EH (cell line): ENCODE measurements around the gene MLLT11.
A peak's percentile ranks its signal among the peaks of the same experiment; 100 is the strongest.

Source experiments
- DNase-seq: peaks from one replicate; pipeline ENCODE4 v3.0.0-alpha.2; 2015; ENCODE audit warnings: low read depth

MLLT11 gene, protein sequence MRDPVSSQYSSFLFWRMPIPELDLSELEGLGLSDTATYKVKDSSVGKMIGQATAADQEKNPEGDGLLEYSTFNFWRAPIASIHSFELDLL

GRCh38 chr1:151060007-151060656, at the start of gene MLLT11:
Gene MLLT11, plus strand, starts transcription at chr1:151060397. Its CDS starts 6,828 bp downstream, at chr1:151067225.
- DNase-seq = peak; percentile 62

GRCh38 chr1:151011154-151011850, 48.9 kb upstream of the MLLT11 start:
- no peak for DNase-seq

DNA sequence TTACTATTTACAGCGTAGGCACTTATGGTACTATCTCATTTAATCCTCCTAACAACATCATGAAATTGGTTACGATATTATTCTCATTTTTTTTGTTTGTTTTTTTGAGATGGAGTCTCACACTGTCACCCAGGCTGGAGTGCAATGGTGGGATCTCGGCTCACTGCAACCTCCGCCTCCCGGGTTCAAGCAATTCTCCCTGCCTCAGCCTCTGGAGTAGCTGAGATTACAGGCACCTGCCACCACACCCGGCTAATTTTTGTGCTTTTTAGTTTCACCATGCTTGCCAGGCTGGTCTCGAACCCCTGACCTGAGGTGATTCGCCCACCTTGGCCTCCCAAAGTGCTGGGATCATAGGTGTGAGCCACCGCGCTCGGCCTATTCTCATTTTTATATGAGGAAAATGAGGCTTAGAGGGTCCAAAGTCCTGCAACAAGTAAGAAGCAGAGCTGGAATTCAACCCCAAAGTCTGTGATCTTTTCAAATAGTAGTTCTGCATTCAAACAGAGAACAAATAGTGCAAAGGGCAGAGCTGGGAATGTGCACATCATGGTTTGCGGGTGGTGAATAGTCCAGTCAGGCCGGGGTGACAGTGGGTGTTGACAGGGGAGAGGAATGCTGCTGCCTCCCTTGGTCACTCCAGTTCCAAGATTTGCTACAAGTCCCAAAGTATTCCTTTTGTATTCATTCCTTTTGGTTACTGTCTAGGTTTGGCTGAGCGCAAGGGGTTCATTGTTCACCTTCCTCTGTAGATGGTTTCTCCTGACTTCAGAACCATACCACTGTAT, 47.3 kb upstream of the MLLT11 start:
- DNase-seq = no peak

GRCh38 chr1:151013518-151013917, 46.7 kb upstream of the MLLT11 start:
- DNase-seq = no peak

DNA sequence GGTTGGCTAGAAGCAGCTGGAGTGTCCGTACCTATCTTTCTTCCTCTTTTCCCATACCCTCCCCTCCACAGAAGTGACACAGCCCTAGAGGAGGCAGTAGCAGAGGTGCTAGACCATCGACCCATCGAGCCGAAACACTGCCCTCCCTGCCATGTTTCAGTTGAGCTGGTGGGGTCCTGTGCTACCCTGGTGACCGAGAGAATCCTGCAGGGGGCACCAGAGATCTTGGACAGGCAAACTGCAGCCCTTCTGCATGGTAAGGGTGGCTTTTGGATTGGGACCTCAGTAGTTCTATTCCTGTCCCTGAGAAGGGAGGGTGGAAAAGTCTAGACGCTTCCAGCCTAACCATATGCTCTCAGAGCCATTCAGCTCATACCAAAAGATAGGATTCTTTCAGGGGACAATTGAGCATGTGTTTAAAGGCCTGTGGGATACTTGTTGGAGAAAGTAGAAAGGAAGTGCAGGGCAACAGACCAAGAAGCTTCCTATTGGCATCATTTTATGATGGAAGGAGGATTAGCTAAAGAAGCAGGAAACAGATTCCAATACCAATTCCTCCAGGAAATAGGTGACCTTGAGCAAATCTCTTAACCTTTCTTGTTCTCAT, 35.6 kb upstream of the MLLT11 start:
- DNase-seq = peak; percentile 72

GRCh38 chr1:151026460-151026859, 33.7 kb upstream of the MLLT11 start:
- DNase-seq = no peak

DNA sequence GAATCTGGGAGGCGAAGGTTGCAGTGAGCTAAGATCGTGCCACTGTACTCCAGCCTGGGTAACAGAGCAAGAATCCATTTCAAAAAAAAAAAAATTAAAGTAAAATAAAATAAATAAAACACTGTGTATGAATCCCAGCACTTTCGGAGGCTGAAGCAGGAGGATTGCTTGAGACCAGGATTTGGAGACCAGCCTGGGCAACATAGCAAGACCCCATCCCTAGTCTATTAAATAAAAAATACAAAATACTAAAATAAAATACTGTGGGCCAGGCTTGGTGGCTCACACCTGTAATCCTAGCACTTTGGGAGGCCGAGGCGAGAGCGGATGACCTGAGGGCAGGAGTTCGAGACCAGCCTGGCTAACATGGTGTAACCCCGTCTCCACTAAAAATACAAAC, 28.0 kb upstream of the MLLT11 start:
- DNase-seq = no peak

DNA sequence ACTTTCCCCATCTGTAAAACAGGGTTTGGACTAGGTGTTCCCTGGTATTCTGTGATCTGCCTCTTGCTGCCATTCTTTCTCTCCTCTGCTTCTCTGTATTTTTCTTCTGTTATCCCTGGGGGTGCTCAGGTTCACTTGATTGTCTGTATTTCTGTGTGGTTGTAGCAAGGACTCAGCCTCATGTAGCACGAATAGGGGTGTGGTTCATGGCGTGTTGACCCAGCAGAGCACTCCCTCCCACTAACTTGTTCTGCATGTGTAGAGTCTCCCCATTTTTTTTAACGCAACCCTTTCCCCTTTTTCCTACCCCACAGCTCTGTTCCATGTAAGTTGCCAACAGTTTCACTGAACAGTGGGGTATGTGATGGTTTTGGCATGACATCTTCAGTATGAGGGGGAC, 25.0 kb upstream of the MLLT11 start:
- no peak for DNase-seq

DNA sequence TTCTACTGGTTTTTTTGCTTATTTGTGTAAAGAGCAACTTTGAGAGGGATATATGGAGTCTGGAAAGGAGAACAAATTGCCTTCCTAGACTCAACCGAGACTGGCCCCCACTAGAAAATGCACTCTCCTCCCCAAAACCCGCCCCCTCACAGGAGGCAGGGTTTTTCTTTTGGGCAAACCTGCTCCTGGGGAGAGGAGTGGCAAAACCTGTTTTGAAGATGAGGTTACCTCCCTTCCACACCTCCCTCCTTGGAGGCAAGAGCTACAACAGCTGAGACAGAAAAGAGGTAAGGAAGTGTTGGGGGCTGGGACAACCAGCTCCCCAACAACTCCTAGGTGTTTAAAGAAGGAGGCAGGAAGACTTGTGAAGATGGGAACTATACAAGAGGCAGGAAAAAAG, 23.8 kb upstream of the MLLT11 start, which contains the start of gene BNIPL:
BNIPL (plus strand) TSS at position 231 of the 400 bp plus-strand sequence; CDS start at position 371, 140 bp downstream.
- DNase-seq = no peak

GRCh38 chr1:151037032-151037431, 23.2 kb upstream of the MLLT11 start:
- DNase-seq = no peak

- DNase-seq = no peak
These were observed 20.7 kb upstream of the MLLT11 start for GRCh38 chr1:151039521-151039920.

GRCh38 chr1:151043163-151043562, 17.0 kb upstream of the MLLT11 start:
- no peak for DNase-seq

DNA sequence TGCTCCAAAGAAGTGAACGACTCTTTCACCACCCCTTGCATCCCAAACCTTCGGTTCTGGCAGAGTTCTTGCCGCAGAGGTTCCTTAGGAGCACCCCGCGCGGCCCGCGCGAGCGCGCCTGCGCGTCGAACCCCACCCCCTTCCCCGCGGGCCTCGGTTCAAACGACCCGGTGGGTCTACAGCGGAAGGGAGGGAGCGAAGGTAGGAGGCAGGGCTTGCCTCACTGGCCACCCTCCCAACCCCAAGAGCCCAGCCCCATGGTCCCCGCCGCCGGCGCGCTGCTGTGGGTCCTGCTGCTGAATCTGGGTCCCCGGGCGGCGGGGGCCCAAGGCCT, 12.6 kb upstream of the MLLT11 start, which contains the start of gene C1orf56:
C1orf56 (plus strand) TSS at position 161 of the 334 bp plus-strand sequence; CDS start at position 258, 97 bp downstream.
- peak; percentile 71 for DNase-seq

DNA sequence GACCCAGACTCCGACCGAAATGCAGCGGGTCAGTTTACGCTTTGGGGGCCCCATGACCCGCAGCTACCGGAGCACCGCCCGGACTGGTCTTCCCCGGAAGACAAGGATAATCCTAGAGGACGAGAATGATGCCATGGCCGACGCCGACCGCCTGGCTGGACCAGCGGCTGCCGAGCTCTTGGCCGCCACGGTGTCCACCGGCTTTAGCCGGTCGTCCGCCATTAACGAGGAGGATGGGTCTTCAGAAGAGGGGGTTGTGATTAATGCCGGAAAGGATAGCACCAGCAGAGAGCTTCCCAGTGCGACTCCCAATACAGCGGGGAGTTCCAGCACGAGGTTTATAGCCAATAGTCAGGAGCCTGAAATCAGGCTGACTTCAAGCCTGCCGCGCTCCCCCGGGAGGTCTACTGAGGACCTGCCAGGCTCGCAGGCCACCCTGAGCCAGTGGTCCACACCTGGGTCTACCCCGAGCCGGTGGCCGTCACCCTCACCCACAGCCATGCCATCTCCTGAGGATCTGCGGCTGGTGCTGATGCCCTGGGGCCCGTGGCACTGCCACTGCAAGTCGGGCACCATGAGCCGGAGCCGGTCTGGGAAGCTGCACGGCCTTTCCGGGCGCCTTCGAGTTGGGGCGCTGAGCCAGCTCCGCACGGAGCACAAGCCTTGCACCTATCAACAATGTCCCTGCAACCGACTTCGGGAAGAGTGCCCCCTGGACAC, 12.1 kb upstream of the MLLT11 start:
- DNase-seq = peak; percentile 73

DNA sequence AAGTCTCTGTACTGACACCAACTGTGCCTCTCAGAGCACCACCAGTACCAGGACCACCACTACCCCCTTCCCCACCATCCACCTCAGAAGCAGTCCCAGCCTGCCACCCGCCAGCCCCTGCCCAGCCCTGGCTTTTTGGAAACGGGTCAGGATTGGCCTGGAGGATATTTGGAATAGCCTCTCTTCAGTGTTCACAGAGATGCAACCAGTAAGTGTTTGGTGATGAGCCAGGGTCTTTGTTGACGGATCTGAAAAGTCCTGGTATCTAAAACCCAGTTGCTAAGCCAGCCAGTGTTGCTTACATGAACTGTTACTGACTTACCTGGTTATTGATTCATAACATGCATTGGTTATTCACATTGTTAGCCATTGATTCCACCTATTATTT, 11.6 kb upstream of the MLLT11 start:
- DNase-seq = no peak

DNA sequence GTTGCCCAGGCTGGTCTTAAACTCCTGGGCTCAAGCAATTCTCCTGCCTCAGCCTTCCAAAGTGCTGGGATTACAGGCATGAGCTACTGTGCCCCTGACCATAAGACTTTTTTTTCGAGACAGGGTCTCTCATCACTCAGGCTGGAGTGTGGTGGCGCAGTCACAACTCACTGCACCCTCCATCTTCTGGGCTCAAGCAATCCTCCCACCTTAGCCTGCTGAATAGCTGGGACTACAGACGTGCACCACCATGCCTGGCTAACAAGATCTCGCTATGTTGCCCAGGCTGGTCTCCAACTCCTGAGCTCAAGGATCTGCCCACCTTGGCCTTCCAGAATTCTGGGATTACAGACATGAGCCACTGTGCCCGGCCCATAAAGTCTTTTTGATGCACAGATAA, 10.7 kb upstream of the MLLT11 start:
- DNase-seq = no peak

- DNase-seq = no peak
These were observed 10.0 kb upstream of the MLLT11 start for GRCh38 chr1:151050051-151050688.

- DNase-seq = no peak
These were observed 8.7 kb upstream of the MLLT11 start for GRCh38 chr1:151051356-151052009.

DNA sequence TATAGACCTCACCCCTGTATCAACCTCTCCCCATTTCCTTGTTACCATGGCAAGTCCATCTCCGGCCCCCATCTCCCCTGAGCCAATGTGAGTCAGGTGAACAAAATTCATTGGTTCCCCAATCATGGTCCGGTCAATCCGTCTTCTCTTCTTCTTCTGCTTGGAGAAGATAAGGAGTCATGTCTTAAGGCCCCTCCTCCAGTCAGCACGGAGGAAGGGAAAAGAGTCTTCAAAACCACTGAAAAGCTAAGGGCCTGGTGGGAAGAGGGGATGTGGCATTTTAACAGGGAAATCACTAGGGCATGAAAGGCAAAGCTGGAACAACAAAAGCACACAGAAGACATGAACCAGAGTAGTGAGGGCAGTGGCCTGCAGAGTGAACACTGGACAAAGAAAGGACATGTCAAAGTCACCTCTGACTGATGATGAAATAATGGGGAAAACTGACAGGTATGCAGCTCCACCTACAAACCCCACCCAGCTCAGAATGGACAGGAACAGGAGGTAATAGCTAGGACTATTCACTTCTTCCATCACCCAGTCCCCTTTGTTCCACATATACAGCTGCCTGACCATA, 5.1 kb upstream of the MLLT11 start:
- no peak for DNase-seq

- DNase-seq = no peak
These were observed 4.6 kb upstream of the MLLT11 start for GRCh38 chr1:151055581-151055980.
